ENCODE results near the gene SCNN1B. TPM values are rescaled to one million over a fixed set of nuclear protein-coding genes. Genes with fewer than 3 reads are reported as not detected.

SCNN1B gene
- total and polyA plus RNA-seq, 8 donors: 0.47 to 2.3 (median 1.0) TPM

DNA sequence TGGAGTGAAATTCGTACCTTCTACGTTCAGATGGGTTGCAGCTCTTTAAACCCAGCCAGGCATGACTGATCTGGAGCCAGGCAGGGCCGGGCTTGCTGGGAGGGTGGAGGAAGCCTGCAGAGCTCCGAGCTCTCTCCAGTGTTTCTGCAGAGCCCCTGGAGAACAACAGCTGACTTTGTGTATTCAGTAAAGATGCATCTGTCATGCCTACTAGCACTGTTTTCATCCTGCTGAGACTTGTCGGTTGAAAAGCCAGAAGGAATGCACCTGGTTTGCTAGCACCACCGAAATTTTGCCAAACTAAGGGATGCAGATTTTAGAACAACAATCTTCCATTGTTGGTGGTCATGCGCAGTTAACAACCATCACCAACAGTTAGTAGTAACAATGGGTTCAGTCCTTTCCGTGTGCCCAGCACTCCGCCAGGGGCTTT, 22.4 kb upstream of the SCNN1B start:
- DNase-seq: no peak
- H3K27ac ChIP-seq: no peak overlapping the region
- TF ChIP-seq, protein P1, sequence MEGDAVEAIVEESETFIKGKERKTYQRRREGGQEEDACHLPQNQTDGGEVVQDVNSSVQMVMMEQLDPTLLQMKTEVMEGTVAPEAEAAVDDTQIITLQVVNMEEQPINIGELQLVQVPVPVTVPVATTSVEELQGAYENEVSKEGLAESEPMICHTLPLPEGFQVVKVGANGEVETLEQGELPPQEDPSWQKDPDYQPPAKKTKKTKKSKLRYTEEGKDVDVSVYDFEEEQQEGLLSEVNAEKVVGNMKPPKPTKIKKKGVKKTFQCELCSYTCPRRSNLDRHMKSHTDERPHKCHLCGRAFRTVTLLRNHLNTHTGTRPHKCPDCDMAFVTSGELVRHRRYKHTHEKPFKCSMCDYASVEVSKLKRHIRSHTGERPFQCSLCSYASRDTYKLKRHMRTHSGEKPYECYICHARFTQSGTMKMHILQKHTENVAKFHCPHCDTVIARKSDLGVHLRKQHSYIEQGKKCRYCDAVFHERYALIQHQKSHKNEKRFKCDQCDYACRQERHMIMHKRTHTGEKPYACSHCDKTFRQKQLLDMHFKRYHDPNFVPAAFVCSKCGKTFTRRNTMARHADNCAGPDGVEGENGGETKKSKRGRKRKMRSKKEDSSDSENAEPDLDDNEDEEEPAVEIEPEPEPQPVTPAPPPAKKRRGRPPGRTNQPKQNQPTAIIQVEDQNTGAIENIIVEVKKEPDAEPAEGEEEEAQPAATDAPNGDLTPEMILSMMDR (IDR thresholded peaks at IDR 0.05): no peak
- no peaks in the 10 kb centered on the region for H3K36me3 ChIP-seq
- FAIRE-seq: no peak
- H3K27me3 ChIP-seq: no peaks in the 10 kb centered on the region
- no peak overlapping the region for H3K4me3 ChIP-seq
- intact Hi-C loops (cut with DNase I): no loop called here
- no peaks in the 10 kb centered on the region for H3K9me3 ChIP-seq
- peak in 2 of 4 donors; percentile 53 to 55 for ATAC-seq
- 27 to 28% methylated on average over 9 of the region's 9 CpGs for WGBS, 2 donors
- no peaks in the 10 kb centered on the region for H3K4me1 ChIP-seq

DNA sequence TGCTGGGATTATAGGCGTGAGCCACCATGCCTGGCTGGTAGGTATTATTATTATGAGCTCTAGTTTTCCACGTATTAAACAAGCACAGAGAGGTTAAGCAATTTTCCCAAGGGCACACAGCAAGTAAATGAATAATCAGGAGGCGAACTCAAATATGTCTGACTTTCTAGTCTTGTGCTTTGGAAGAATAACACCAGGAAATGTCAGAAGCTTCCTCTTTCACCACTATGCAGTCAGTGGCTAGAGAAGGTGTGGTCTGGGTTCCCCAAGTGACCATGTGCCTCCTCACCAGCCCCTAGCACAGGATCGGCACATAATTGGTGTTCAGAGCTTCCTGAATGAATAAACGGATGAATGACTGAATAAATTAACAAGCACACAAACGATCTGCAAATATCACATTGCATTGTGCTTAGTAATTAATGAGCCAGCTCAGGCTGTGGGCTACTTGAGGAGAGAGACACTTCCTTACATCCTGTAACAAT, 21.6 kb upstream of the SCNN1B start:
- H3K27me3 ChIP-seq: no peaks in the 10 kb centered on the region
- H3K4me1 ChIP-seq: no peaks in the 10 kb centered on the region
- FAIRE-seq (no peak), ATAC-seq (no peak), DNase-seq (no peak)
- H3K36me3 ChIP-seq: no peaks in the 10 kb centered on the region
- intact Hi-C loops (cut with DNase I): no loop called here
- no peak overlapping the region for H3K27ac ChIP-seq
- TF ChIP-seq, protein P1 (IDR thresholded peaks at IDR 0.05): no peak
- H3K4me3 ChIP-seq: no peak overlapping the region
- WGBS, 2 donors: 48 to 60% methylated on average over 6 of the region's 6 CpGs
- no peaks in the 10 kb centered on the region for H3K9me3 ChIP-seq

GRCh38 chr16:23282568-23282967, 19.5 kb upstream of the SCNN1B start:
- Histone ChIP-seq H3K36me3 (no peaks in the 10 kb centered on the region), H3K27me3 (no peaks in the 10 kb centered on the region), H3K4me1 (no peaks in the 10 kb centered on the region), H3K27ac (no peak overlapping the region), H3K9me3 (no peaks in the 10 kb centered on the region), H3K4me3 (no peak overlapping the region)
- no peak for ATAC-seq
- intact Hi-C loops (cut with DNase I): no loop called here
- DNase-seq: no peak
- TF ChIP-seq, protein P1 (IDR thresholded peaks at IDR 0.05): no peak
- FAIRE-seq: no peak
- WGBS, 2 donors: 47 to 67% methylated on average over 1 of the region's 1 CpG

DNA sequence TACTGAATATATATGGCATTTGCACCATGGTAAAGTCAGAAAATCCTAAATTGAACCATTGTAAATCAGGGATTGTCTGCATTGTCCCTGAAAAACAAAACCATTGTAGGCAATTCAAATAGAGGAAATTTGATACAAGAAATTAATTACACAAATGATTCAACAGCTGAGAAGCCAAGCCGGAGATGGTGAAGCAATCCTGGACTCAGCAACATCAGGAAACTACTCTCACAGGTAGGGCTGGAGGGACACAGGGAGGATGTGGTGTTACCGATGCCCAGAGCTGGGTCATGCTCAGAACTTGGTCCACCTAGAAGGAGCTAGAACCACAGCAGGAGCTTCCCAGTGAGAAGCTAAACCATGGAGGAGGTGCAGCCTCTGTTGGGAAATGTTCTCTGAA, 18.5 kb upstream of the SCNN1B start:
- TF ChIP-seq, protein P1 (IDR thresholded peaks at IDR 0.05): no peak
- Histone ChIP-seq H3K27ac (no peak overlapping the region), H3K27me3 (no peaks in the 10 kb centered on the region), H3K4me1 (no peaks in the 10 kb centered on the region), H3K36me3 (no peaks in the 10 kb centered on the region), H3K9me3 (no peaks in the 10 kb centered on the region), H3K4me3 (no peak overlapping the region)
- FAIRE-seq (no peak), DNase-seq (no peak), ATAC-seq (no peak)
- intact Hi-C loops (cut with DNase I): no loop called here
- 75 to 88% methylated on average over 2 of the region's 2 CpGs for WGBS, 2 donors

- DNase-seq (no peak), FAIRE-seq (no peak), ATAC-seq (no peak)
- H3K27me3 ChIP-seq: no peaks in the 10 kb centered on the region
- H3K4me1 ChIP-seq: no peaks in the 10 kb centered on the region
- H3K27ac ChIP-seq: no peak overlapping the region
- H3K36me3 ChIP-seq: no peaks in the 10 kb centered on the region
- 29 to 35% methylated on average over 2 of the region's 2 CpGs for WGBS, 2 donors
- TF ChIP-seq, protein P1 (IDR thresholded peaks at IDR 0.05): no peak
- intact Hi-C loops (cut with DNase I): no loop called here
- H3K4me3 ChIP-seq: no peak overlapping the region
- H3K9me3 ChIP-seq: no peaks in the 10 kb centered on the region
Observed at GRCh38 chr16:23284584-23284983, 17.5 kb upstream of the SCNN1B start.

Data from pancreas (tissue), 10 donors.